Hepatocyte (in vitro differentiated cells): ENCODE results near the gene ATG101. TPM values are rescaled to one million over a fixed set of nuclear protein-coding genes. Genes with fewer than 3 reads are reported as not detected.

ENCODE experiments used
- DNase-seq: peaks from one replicate; pipeline ENCODE4 v3.0.0-alpha.2; 2016; ENCODE audit warnings: low spot score
- H2AFZ ChIP-seq: fragments of 200-600 bp; sonication (generic); 2 replicates; pipeline ENCODE4 v1.6.0; 2016; ENCODE audit warnings: antibody characterized with exemption, mild to moderate bottlenecking
- H3K27ac ChIP-seq: fragments of 200-600 bp; sonication (generic); 2 replicates; pipeline ENCODE4 v1.5.1; 2016; ENCODE audit warnings: mild to moderate bottlenecking
- H3K27me3 ChIP-seq: fragments of 200-600 bp; sonication (generic); 2 replicates; pipeline ENCODE4 v1.6.1; 2016
- H3K36me3 ChIP-seq: fragments of 200-600 bp; sonication (generic); replicated peaks from 2 replicates; pipeline ENCODE4 v1.5.1; 2016; ENCODE audit warnings: low read depth; ENCODE audit not compliant: insufficient read depth
- H3K4me1 ChIP-seq: fragments of 200-600 bp; sonication (generic); 2 replicates; pipeline ENCODE4 v1.5.1; 2016; ENCODE audit warnings: mild to moderate bottlenecking, moderate library complexity; ENCODE audit not compliant: insufficient read depth
- H3K4me2 ChIP-seq: fragments of 200-600 bp; sonication (generic); 2 replicates; pipeline ENCODE4 v1.6.0; 2016
- H3K4me3 ChIP-seq: fragments of 200-600 bp; sonication (generic); 2 replicates; pipeline ENCODE4 v1.5.1; 2016; ENCODE audit warnings: mild to moderate bottlenecking
- H3K79me2 ChIP-seq: fragments of 200-600 bp; sonication (generic); 2 replicates; pipeline ENCODE4 v1.6.0; 2017; ENCODE audit warnings: mild to moderate bottlenecking
- H3K9me2 ChIP-seq: fragments of 200-600 bp; sonication (generic); replicated peaks from 2 replicates; pipeline ENCODE4 v1.6.0; 2017; ENCODE audit warnings: mild to moderate bottlenecking; ENCODE audit not compliant: insufficient read depth
- H3K9me3 ChIP-seq: fragments of 200-600 bp; sonication (generic); 2 replicates; pipeline ENCODE4 v1.5.1; 2016; ENCODE audit warnings: low read depth, mild to moderate bottlenecking
- H4K20me1 ChIP-seq: fragments of 200-600 bp; sonication (generic); 2 replicates; pipeline ENCODE4 v1.6.0; 2016; ENCODE audit warnings: mild to moderate bottlenecking; ENCODE audit not compliant: insufficient read depth, poor library complexity, severe bottlenecking
- EZH2 ChIP-seq: fragments of 200-600 bp; sonication (generic); IDR thresholded peaks from 2 replicates; pipeline ENCODE4 v1.6.1; 2016; ENCODE audit warnings: antibody characterized with exemption, mild to moderate bottlenecking, borderline replicate concordance
- EZH2phosphoT487 ChIP-seq: fragments of 200-600 bp; sonication (generic); IDR thresholded peaks from one replicate; pipeline ENCODE4 v1.6.1; 2018; ENCODE audit warnings: antibody characterized with exemption, mild to moderate bottlenecking, low read depth, moderate library complexity; ENCODE audit not compliant: unreplicated experiment, severe bottlenecking
- WGBS: methylation state at CpG from one replicate; pipeline ENCODE4 v1.1.6; 2016; ENCODE audit warnings: low lambda C conversion rate; ENCODE audit errors: missing lambda C conversion rate; 5-methylcytosine and 5-hydroxymethylcytosine counted together
- polyA plus RNA-seq: library from polyadenylated mRNA; unstranded; fragments of >200 nt; fragmentation: Nextera tagmentation; extraction: Ambion mirVana; gene quantifications from 2 replicates; pipeline ENCODE4 v1.2.1, GENCODE V29; 2016
- total RNA-seq: library from RNA; depleted of rRNA; stranded (reverse); fragments of >200 nt; gene quantifications from 2 replicates; pipeline ENCODE4 v1.2.3, GENCODE V29; 2014
- TF ChIP-seq, protein P1 (sequence below): fragments of 200-600 bp; sonication (generic); IDR thresholded peaks from 2 replicates; pipeline ENCODE4 v1.5.1; 2016; ENCODE audit warnings: antibody characterized with exemption, mild to moderate bottlenecking; ENCODE audit not compliant: poor library complexity

The ATG101 gene
- total and polyA plus RNA-seq, 2 experiments from 2014 or later: 57.7 to 61.6 TPM

DNA sequence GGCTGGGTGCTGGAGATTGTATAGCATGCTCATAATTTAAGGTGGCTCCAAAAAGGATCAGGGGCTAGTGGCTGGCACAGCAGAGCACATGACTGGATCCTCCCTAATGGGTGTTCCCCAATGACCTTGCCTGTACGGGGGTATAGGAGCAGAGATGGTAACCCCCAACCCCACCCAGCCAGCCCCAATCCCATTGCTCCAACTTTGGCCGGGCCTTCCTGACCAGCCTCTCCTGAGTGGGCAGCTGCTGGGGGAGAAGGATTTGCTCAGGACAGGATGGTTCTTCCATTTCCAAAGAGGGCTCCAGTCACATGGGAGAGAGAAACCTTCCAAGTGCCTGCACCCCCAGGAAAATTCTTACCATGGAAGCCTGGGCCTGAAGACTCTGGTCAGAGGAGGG is 33.9 kb upstream of the ATG101 start:
- TF ChIP-seq EZH2phosphoT487 (no peak), EZH2 (no peak)
- TF ChIP-seq, protein P1, sequence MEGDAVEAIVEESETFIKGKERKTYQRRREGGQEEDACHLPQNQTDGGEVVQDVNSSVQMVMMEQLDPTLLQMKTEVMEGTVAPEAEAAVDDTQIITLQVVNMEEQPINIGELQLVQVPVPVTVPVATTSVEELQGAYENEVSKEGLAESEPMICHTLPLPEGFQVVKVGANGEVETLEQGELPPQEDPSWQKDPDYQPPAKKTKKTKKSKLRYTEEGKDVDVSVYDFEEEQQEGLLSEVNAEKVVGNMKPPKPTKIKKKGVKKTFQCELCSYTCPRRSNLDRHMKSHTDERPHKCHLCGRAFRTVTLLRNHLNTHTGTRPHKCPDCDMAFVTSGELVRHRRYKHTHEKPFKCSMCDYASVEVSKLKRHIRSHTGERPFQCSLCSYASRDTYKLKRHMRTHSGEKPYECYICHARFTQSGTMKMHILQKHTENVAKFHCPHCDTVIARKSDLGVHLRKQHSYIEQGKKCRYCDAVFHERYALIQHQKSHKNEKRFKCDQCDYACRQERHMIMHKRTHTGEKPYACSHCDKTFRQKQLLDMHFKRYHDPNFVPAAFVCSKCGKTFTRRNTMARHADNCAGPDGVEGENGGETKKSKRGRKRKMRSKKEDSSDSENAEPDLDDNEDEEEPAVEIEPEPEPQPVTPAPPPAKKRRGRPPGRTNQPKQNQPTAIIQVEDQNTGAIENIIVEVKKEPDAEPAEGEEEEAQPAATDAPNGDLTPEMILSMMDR: no peak
- no peaks in the 10 kb centered on the region for H3K36me3 ChIP-seq
- no peaks in the 10 kb centered on the region for H3K9me2 ChIP-seq
- H3K4me1 ChIP-seq: peaks cover 10% of the 10 kb centered on the region
- peaks cover 10% of the 10 kb centered on the region for H3K79me2 ChIP-seq
- H2AFZ ChIP-seq: no peak overlapping the region
- H3K27me3 ChIP-seq: peaks cover 4% of the 10 kb centered on the region
- peak overlapping the region; percentile 75 for H3K4me2 ChIP-seq
- H4K20me1 ChIP-seq: peaks cover 2% of the 10 kb centered on the region
- peak overlapping the region; percentile 85 for H3K27ac ChIP-seq
- H3K9me3 ChIP-seq: no peaks in the 10 kb centered on the region
- H3K4me3 ChIP-seq: no peak overlapping the region
- 82% methylated on average over 2 of the region's 2 CpGs for WGBS
- no peak for DNase-seq

DNA sequence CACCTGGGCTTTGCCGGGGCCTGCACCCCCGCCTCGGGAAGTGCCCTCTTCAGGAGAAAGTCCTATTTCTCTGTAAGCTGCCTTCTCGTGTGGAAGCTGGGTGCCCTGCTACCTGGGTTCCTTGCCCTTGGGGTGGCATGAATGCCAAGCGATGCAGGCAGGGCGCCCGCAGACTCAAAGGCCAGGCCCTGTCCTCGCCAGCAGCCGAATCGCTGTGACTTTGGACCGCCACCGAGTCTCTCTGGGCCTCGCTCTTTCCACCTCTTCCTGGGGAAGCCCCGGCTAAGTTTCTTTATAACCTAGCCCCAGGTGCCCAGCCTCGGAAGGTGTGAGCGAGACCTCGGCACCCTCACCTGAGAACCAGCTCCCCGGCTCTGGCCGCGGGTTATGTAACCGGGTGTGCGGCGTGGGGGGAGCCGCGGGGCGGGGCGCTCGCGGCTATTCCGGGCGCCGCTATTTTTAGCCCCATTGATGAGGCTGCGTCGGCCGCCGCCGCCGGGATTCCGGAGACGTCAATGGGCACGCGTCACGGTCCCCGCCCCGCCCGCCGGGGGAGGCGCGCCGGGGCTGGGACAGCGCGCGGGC is 33.1 kb upstream of the ATG101 start:
- Histone ChIP-seq H3K27me3 (peaks cover 4% of the 10 kb centered on the region), H3K4me1 (peaks cover 10% of the 10 kb centered on the region), H3K9me2 (no peaks in the 10 kb centered on the region), H3K4me2 (peak overlapping the region; percentile 75), H3K27ac (peak overlapping the region; percentile 85), H2AFZ (no peak overlapping the region), H4K20me1 (peaks cover 2% of the 10 kb centered on the region), H3K9me3 (no peaks in the 10 kb centered on the region), H3K36me3 (no peaks in the 10 kb centered on the region), H3K79me2 (peaks cover 10% of the 10 kb centered on the region), H3K4me3 (no peak overlapping the region)
- DNase-seq: peak; percentile 95
- TF ChIP-seq, protein P1: no peak
- no peak for TF ChIP-seq EZH2phosphoT487
- no peak for TF ChIP-seq EZH2
- 17% methylated on average over 39 of the region's 53 CpGs for WGBS

DNA sequence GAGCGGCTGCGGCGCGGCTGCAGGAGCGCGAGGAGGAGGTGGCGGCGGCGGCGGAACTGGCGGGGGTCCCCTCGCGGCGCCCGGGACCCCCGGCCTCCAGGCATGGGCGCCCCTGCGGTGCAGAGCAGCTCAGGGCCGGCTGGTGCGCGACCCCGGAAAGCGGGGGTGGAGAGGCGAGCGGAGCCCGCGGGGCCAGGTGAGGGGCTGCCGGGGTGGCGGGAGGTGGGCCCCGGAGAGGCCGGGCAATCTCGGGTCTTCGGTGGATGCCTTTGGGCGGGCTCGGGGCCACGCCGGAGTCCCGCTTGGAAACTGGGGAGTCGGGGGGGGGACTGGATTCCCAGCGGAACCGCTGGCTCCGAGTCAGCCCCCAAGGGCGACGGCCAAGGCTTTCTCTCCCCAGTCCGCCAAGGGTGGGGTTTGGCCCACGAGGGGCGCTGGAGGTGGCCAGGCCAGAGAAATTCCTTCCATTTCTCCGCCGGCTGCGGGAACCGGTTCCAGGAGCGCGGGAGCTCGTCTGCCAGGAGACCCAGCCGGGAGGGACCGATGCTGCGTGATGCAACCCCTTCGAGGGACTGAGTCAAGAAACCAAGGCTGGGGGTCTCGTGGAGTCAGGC is 32.4 kb upstream of the ATG101 start:
- H2AFZ ChIP-seq: peak overlapping the region; percentile 5
- peak overlapping the region; percentile 66 for H3K27ac ChIP-seq
- H3K4me3 ChIP-seq: peak overlapping the region; percentile 79
- peak; percentile 77 for DNase-seq
- H3K4me1 ChIP-seq: peaks cover 6% of the 10 kb centered on the region
- peaks cover 10% of the 10 kb centered on the region for H3K79me2 ChIP-seq
- H3K4me2 ChIP-seq: peak overlapping the region; percentile 88
- H3K9me2 ChIP-seq: no peaks in the 10 kb centered on the region
- peaks cover 2% of the 10 kb centered on the region for H4K20me1 ChIP-seq
- no peaks in the 10 kb centered on the region for H3K36me3 ChIP-seq
- WGBS: 1% methylated on average over 29 of the region's 59 CpGs
- H3K9me3 ChIP-seq: no peaks in the 10 kb centered on the region
- TF ChIP-seq EZH2 (no peak), EZH2phosphoT487 (no peak)
- TF ChIP-seq, protein P1: peak; percentile 17
- peaks cover 4% of the 10 kb centered on the region for H3K27me3 ChIP-seq
